ENCODE measurements around the gene HPF1. TPM values are rescaled to one million over a fixed set of nuclear protein-coding genes. Genes with fewer than 3 reads are reported as not detected.
"Not testable (repeated sequence)": the region's sequence is repeated elsewhere in the genome, so short reads cannot be mapped to it uniquely, and the experiment has no call there.

Gene HPF1
- total RNA-seq, 1 donor from 2014 or later = 21.2 TPM

GRCh38 chr4:169738604-169739003 lies 19.1 kb downstream of the HPF1 start:
- DNase-seq = not testable (repeated sequence)

- no peak for DNase-seq
Observed at GRCh38 chr4:169730564-169730963, 27.2 kb downstream of the HPF1 start.

- DNase-seq = no peak
Observed at GRCh38 chr4:169727616-169728015, 30.1 kb downstream of the HPF1 start.

- no peak for DNase-seq
Observed at GRCh38 chr4:169724260-169724659, 33.5 kb downstream of the HPF1 start.

- no peak for DNase-seq
Observed at GRCh38 chr4:169723207-169723965, 34.4 kb downstream of the HPF1 start.

GRCh38 chr4:169720529-169720928 lies 37.2 kb downstream of the HPF1 start:
- no peak for DNase-seq

GRCh38 chr4:169716677-169717076 lies 41.1 kb downstream of the HPF1 start:
- DNase-seq = no peak

GRCh38 chr4:169715826-169716225 lies 41.9 kb downstream of the HPF1 start:
- DNase-seq = no peak

GRCh38 chr4:169707958-169708643 lies 49.6 kb downstream of the HPF1 start:
- no peak for DNase-seq

DNA sequence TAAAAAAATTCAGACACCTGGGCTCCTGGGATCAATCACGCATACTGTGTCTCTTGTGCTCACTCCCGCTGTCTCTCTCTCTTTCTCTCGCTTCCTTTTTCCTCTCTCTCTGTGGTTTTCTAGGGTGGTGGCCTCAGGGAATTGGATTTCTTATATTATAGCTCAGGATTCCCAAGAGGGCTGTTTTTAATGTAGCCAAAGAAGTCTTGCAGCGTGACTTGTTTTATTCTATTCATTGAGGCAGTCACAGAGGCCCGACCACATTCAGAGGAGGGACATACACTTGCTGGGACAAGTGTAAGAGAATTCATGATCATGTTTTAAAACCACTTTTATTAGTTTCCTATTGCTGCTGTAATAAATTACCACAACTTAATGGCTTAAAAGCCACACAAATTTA lies 59.4 kb downstream of the HPF1 start:
- DNase-seq = no peak

DNA sequence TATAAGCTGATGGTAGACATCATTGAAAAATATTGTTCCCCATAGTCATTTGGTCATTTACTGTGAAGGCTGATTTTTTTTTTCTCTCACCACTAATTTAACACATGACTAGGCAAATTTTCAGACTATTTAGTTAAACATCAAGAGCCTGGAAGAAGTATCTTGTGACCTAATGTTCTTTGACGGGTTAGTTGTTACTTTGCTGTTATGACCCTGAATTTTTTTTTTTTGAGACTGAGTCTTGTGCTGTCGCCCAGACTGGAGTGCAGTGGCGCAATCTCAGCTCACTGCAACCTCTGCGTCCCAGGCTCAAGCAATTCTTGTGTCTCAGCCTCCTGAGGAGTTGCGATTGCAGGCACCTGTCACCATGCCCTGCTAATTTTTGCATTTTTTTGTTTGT lies 67.0 kb downstream of the HPF1 start:
- DNase-seq = no peak

DNA sequence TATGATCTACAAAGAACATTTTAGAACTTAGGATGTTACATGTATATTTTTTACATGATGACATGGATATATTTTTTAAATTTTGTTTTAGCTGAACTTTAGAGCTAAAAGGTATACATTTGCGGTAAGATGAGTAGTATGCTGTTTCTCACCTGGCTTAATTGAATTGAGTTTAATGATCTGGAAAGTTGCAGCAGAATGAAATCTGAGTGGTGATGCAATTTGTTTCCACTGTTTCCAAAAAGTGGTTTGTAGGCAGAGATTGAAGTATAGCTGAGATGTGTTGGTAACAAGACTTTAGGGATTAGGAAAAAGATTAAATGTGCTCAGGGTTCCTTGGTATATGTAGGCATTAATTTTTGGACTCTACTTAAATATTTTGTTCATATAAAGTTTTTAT lies 68.1 kb downstream of the HPF1 start:
- no peak for DNase-seq

- no peak for DNase-seq
Observed at GRCh38 chr4:169682372-169683047, 75.2 kb downstream of the HPF1 start.

Other genes starting within 250 kb of the HPF1 start
- gene NEK1, start 145.4 kb downstream of the HPF1 start, total RNA-seq = 16.6 TPM
- gene CLCN3, start 137.4 kb downstream of the HPF1 start, total RNA-seq = 61.1 TPM

Measured in tongue (tissue), 2 donors.